HepG2 (cell line): ENCODE results near the gene GPC6. TPM values are rescaled to one million over a fixed set of nuclear protein-coding genes. Genes with fewer than 3 reads are reported as not detected.

ENCODE experiments used
- ATAC-seq: fragments of 200-7000 bp; cut with Tn5 transposase; 3 replicates; pipeline ENCODE4 v1.9.1; 2020; ENCODE audit warnings: mild to moderate bottlenecking, moderate library complexity
- BruUV-seq: library from RNA; stranded (reverse); fragments of 400-500 nt; replicated peaks from 2 replicates; lab custom pipeline; 2021; lab: Mats Ljungman, UMichigan
- CTCF ChIA-PET: fragments of 300-600 bp; formaldehyde crosslinking; extraction: SDS; loops from one replicate; lab custom pipeline; 2021; ENCODE audit warnings: low total read pairs, inconsistent platforms, low intra/inter-chr PET ratio; lab: Yijun Ruan, JAX
- POLR2A ChIA-PET: fragments of 350-600 bp; sonication (Branson Sonifier 250); formaldehyde crosslinking; loops from one replicate; lab custom pipeline; 2020; ENCODE audit warnings: antibody characterized with exemption, inconsistent platforms; lab: Yijun Ruan, JAX
- DNase-seq: peaks from one replicate; pipeline ENCODE4 v3.0.0-alpha.2; 2015; ENCODE audit warnings: low spot score
- FAIRE-seq: peaks from 3 replicates; lab custom pipeline; 2011; peaks lifted over from hg19 to GRCh38; lab: Jason Lieb, UNC
- H2AFZ ChIP-seq: one replicate; pipeline ENCODE4 v1.6.1; 2011; ENCODE audit warnings: low read length, inconsistent platforms
- H3K27ac ChIP-seq: fragments of 300-600 bp; 3 replicates; pipeline ENCODE4 v1.8.0; 2011; ENCODE audit warnings: mixed run types, mild to moderate bottlenecking, mixed read lengths, low read length, inconsistent platforms; ENCODE audit not compliant: insufficient read depth; ENCODE audit errors: extremely low read length
- H3K27me3 ChIP-seq, 2 experiments: fragments of 200-600 bp in 1 of 2; 2 replicates in 1 of 2; 3 replicates in 1 of 2; pipeline versions ENCODE4 v1.6.0 to v1.8.0; 2011; ENCODE audit warnings: low read length in 2 of 2, mild to moderate bottlenecking in 2 of 2, moderate library complexity in 2 of 2, inconsistent platforms in 1 of 2; ENCODE audit not compliant: insufficient read depth in 2 of 2, control insufficient read depth in 1 of 2
- H3K36me3 ChIP-seq, 2 experiments: fragments of 200-600 bp in 1 of 2; replicated peaks in 1 of 2; 2 replicates in 1 of 2; 3 replicates in 1 of 2; pipeline versions ENCODE4 v1.5.1 to v1.8.0; 2011; ENCODE audit warnings: low read length in 2 of 2, inconsistent platforms in 1 of 2; ENCODE audit not compliant: insufficient read depth in 2 of 2, control insufficient read depth in 1 of 2
- H3K4me1 ChIP-seq: 2 replicates; pipeline ENCODE4 v1.5.1; 2012; ENCODE audit warnings: low read length, inconsistent platforms; ENCODE audit not compliant: insufficient read depth
- H3K4me2 ChIP-seq: 2 replicates; pipeline ENCODE4 v1.6.0; 2011; ENCODE audit warnings: low read depth, low read length, inconsistent platforms
- H3K4me3 ChIP-seq, 3 experiments: fragments of 200-600 bp in 1 of 3; sonication (generic), shearing (Covaris generic) in 1 of 3; replicated peaks in 1 of 3; 2 replicates each; pipeline ENCODE4 v1.5.1; 2011 to 2016; ENCODE audit warnings: low read length in 3 of 3, inconsistent platforms in 2 of 3, low read depth in 2 of 3, mild to moderate bottlenecking in 2 of 3, control low read depth in 1 of 3, mixed read lengths in 1 of 3; ENCODE audit not compliant: insufficient read depth in 1 of 3
- H3K79me2 ChIP-seq: one replicate; pipeline ENCODE4 v1.6.1; 2011; ENCODE audit warnings: low read length, inconsistent platforms; ENCODE audit not compliant: insufficient read depth
- H3K9ac ChIP-seq: 2 replicates; pipeline ENCODE4 v1.6.0; 2011; ENCODE audit warnings: mild to moderate bottlenecking, low read depth, low read length, inconsistent platforms; ENCODE audit not compliant: insufficient read depth
- H3K9me3 ChIP-seq: 2 replicates; pipeline ENCODE4 v1.5.1; 2012; ENCODE audit warnings: mild to moderate bottlenecking, low read length
- H4K20me1 ChIP-seq: 2 replicates; pipeline ENCODE4 v1.6.0; 2011; ENCODE audit warnings: inconsistent platforms, mild to moderate bottlenecking, low read length, moderate library complexity; ENCODE audit not compliant: insufficient read depth
- CEBPB ChIP-seq: IDR thresholded peaks from 2 replicates; pipeline ENCODE4 v1.6.1; 2011; ENCODE audit warnings: low read depth, low read length, improper control_type of control experiment, borderline replicate concordance
- E2F5 ChIP-seq: sonication (generic); formaldehyde crosslinking; conservative IDR thresholded peaks from 2 replicates; pipeline ENCODE4 v1.4.0; 2020; ENCODE audit warnings: missing genetic modification reagents
- ETV5 ChIP-seq: IDR thresholded peaks from 2 replicates; pipeline ENCODE4 v1.6.1; 2018; ENCODE audit warnings: missing biosample characterization, missing genetic modification reagents, inconsistent platforms, borderline replicate concordance
- SRSF9 ChIP-seq: fragments of 200-400 bp; formaldehyde crosslinking; IDR thresholded peaks from 2 replicates; pipeline ENCODE4 v1.6.1; 2018; ENCODE audit warnings: borderline replicate concordance, mild to moderate bottlenecking, low read depth, low read length; ENCODE audit not compliant: insufficient read depth, poor library complexity, severe bottlenecking
- STAT5B ChIP-seq: sonication (generic); formaldehyde crosslinking; IDR thresholded peaks from 2 replicates; pipeline ENCODE4 v1.4.0; 2020; ENCODE audit warnings: missing genetic modification reagents
- YY1 ChIP-seq: IDR thresholded peaks from 2 replicates; pipeline ENCODE4 v1.6.1; 2011; ENCODE audit warnings: low read length, low read depth, moderate library complexity, mild to moderate bottlenecking; ENCODE audit not compliant: insufficient read depth, insufficient replicate concordance
- ZBTB46 ChIP-seq: sonication (generic); formaldehyde crosslinking; IDR thresholded peaks from 2 replicates; pipeline ENCODE4 v1.4.0; 2020; ENCODE audit warnings: mild to moderate bottlenecking, missing genetic modification reagents, borderline replicate concordance
- ZMYM3 ChIP-seq: sonication (generic); formaldehyde crosslinking; IDR thresholded peaks from 2 replicates; pipeline ENCODE4 v1.5.1; 2020; ENCODE audit warnings: mild to moderate bottlenecking, missing genetic modification reagents
- ZNF530 ChIP-seq: sonication (generic); formaldehyde crosslinking; IDR thresholded peaks from 2 replicates; pipeline ENCODE4 v1.5.0; 2020; ENCODE audit warnings: low read depth, mild to moderate bottlenecking, missing genetic modification reagents
- ZNF674 ChIP-seq: sonication (generic); formaldehyde crosslinking; IDR thresholded peaks from 2 replicates; pipeline ENCODE4 v1.5.0; 2020; ENCODE audit warnings: low read depth, mild to moderate bottlenecking, missing genetic modification reagents
- whole genome bisulfite sequencing: methylation state at CpG from one replicate; pipeline ENCODE4 v1.1.6; 2017; ENCODE audit warnings: low lambda C conversion rate; 5-methylcytosine and 5-hydroxymethylcytosine counted together
- in situ Hi-C: cut with HindIII; loops from 2 replicates; pipeline ENCODE4 v1.10.0; 2017; ENCODE audit warnings: low pct_unique_long_range_greater_than_20kb; ENCODE audit not compliant: extremely low pct_ligation_motif_present
- intact Hi-C: fragments of 100-400 bp; cut with micrococcal nuclease; formaldehyde crosslinking; loops from one replicate; pipeline ENCODE4 v1.10.0; 2022; ENCODE audit not compliant: unreplicated experiment
- polyA plus RNA-seq, 8 experiments: library from polyadenylated mRNA; depleted of rRNA in 3 of 8; stranded (reverse) in 7 of 8; unstranded in 1 of 8; fragments of >200 nt; fragmentation: Illumina TruSeq in 4 of 8; extraction: Trizol in 4 of 8; gene quantifications; 2 replicates each; pipeline versions ENCODE4 v1.2.1 to v1.2.3, GENCODE V29; 2011 to 2016; ENCODE audit warnings: low read depth in 4 of 8, missing spikeins in 1 of 8, mixed read lengths in 1 of 8; ENCODE audit not compliant: insufficient read depth in 1 of 8
- total RNA-seq, 5 experiments: library from RNA; depleted of rRNA; stranded (reverse); fragments of >200 nt; fragmentation: Illumina TruSeq; extraction: Trizol; gene quantifications; 2 replicates each; pipeline ENCODE4 v1.2.3, GENCODE V29; 2016; ENCODE audit warnings: low read depth in 1 of 5

The GPC6 gene
- total and polyA plus RNA-seq, 2 of the 13 experiments (the other 11 are each of a cell fraction or from before 2014, with no cell fraction given) = 24.5 to 33.9 TPM

- BruUV-seq = no TSS peak
- intact Hi-C loops (no loop called here), in situ Hi-C loops (no loop called here)
- ATAC-seq = no peak
- TF ChIP-seq CEBPB (no peak), SRSF9 (no peak), E2F5 (no peak), ZNF530 (CRISPR knock-in tag) (no peak), YY1 (no peak), ETV5 (CRISPR knock-in tag) (no peak), ZBTB46 (no peak), ZMYM3 (CRISPR knock-in tag) (no peak), STAT5B (CRISPR knock-in tag) (no peak), ZNF674 (CRISPR knock-in tag) (no peak)
- ChIA-PET CTCF (no interaction called here), POLR2A (no interaction called here)
- 91% methylated on average over 3 of the region's 3 CpGs for WGBS
- peaks cover 8% of the 10 kb centered on the region for H3K4me1 ChIP-seq
- FAIRE-seq = no peak
- H3K9me3 ChIP-seq = no peaks in the 10 kb centered on the region
- H2AFZ ChIP-seq = no peak overlapping the region
- H3K36me3 ChIP-seq = no peaks in the 10 kb centered on the region
- H4K20me1 ChIP-seq = no peaks in the 10 kb centered on the region
- H3K4me2 ChIP-seq = no peak overlapping the region
- no peaks in the 10 kb centered on the region for H3K79me2 ChIP-seq
- H3K4me3 ChIP-seq = no peak overlapping the region
- no peak overlapping the region for H3K9ac ChIP-seq
- H3K27me3 ChIP-seq = no peaks in the 10 kb centered on the region
- H3K27ac ChIP-seq = no peak overlapping the region
- no peak for DNase-seq
Measured at GRCh38 chr13:93736909-93737308, 510.3 kb downstream of the GPC6 start.
